Right lobe of liver (tissue), 4 donors: ENCODE data around the gene LSM6.

Source experiments
- POLR2A ChIP-seq: fragments of 450-650 bp; IDR thresholded peaks from one replicate; pipeline ENCODE4 v1.6.1; 2017; ENCODE audit warnings: antibody characterized with exemption, mild to moderate bottlenecking
- TF ChIP-seq, protein P1 (sequence below), 4 donors: fragments of 200-600 bp in 3 of 4; fragments of 450-650 bp in 1 of 4; IDR thresholded peaks; one replicate each; pipeline versions ENCODE4 v1.5.1 to v1.8.0; 2016 to 2022; ENCODE audit warnings: antibody characterized with exemption in 4 of 4, mild to moderate bottlenecking in 2 of 4
- donor health status: DM: no; HTN: no; CAD: no.
- donor health status: DM: no; HTN: no; CAD: no.
- donor health status: DM: no; HTN: yes; CAD: no.

DNA sequence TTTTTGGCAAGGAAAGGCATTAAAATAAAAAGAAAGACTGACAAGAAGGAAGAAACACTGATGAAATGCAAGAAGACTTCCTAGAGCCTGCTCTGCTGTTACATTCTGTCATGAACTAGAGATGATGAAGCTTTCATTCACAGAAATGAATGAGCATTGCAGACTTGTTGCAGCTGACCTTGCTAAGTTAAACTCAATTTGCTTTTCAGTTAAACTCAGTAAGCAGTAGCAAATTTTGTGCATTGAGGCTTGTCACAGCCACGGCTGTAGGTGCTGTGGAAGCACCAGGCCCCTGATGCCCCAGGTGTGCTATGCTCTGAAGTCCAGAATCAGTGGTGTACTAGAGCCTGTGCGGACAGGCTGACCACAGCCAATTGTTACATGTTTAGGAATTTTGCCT lies 39.6 kb upstream of the LSM6 start:
- TF ChIP-seq, protein P1, sequence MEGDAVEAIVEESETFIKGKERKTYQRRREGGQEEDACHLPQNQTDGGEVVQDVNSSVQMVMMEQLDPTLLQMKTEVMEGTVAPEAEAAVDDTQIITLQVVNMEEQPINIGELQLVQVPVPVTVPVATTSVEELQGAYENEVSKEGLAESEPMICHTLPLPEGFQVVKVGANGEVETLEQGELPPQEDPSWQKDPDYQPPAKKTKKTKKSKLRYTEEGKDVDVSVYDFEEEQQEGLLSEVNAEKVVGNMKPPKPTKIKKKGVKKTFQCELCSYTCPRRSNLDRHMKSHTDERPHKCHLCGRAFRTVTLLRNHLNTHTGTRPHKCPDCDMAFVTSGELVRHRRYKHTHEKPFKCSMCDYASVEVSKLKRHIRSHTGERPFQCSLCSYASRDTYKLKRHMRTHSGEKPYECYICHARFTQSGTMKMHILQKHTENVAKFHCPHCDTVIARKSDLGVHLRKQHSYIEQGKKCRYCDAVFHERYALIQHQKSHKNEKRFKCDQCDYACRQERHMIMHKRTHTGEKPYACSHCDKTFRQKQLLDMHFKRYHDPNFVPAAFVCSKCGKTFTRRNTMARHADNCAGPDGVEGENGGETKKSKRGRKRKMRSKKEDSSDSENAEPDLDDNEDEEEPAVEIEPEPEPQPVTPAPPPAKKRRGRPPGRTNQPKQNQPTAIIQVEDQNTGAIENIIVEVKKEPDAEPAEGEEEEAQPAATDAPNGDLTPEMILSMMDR (IDR thresholded peaks at IDR 0.05): no peak
- no peak for TF ChIP-seq POLR2A
